Suppressor macrophage treated with lipopolysaccharide for 4 hours (primary cell): ENCODE measurements around the gene MYO7A.
A peak's percentile ranks its signal among the peaks of the same experiment; 100 is the strongest.

Source experiments
- DNase-seq: peaks from one replicate; pipeline ENCODE4 v3.0.0-alpha.2; 2020

The MYO7A gene

GRCh38 chr11:77202941-77203900, 75.2 kb downstream of the MYO7A start:
- no peak for DNase-seq

GRCh38 chr11:77203901-77204753, 76.1 kb downstream of the MYO7A start:
- no peak for DNase-seq

- no peak for DNase-seq
These were observed 76.9 kb downstream of the MYO7A start for GRCh38 chr11:77204754-77205466.

- no peak for DNase-seq
These were observed 77.6 kb downstream of the MYO7A start for GRCh38 chr11:77205467-77206263.

GRCh38 chr11:77206264-77207018, 78.4 kb downstream of the MYO7A start:
- DNase-seq: no peak

GRCh38 chr11:77207019-77207485, 79.0 kb downstream of the MYO7A start:
- no peak for DNase-seq

- DNase-seq: no peak
These were observed 79.7 kb downstream of the MYO7A start for GRCh38 chr11:77207618-77208313.

- DNase-seq: no peak
These were observed 80.5 kb downstream of the MYO7A start for GRCh38 chr11:77208535-77208934.

- DNase-seq: no peak
These were observed 81.6 kb downstream of the MYO7A start for GRCh38 chr11:77209663-77210062.

GRCh38 chr11:77211040-77211451, 83.0 kb downstream of the MYO7A start:
- no peak for DNase-seq

- DNase-seq: no peak
These were observed 83.7 kb downstream of the MYO7A start for GRCh38 chr11:77211594-77212251.

- DNase-seq: no peak
These were observed 84.4 kb downstream of the MYO7A start for GRCh38 chr11:77212314-77213007.

GRCh38 chr11:77213029-77213579, 85.1 kb downstream of the MYO7A start:
- no peak for DNase-seq

GRCh38 chr11:77213589-77214428, 85.8 kb downstream of the MYO7A start:
- DNase-seq: no peak

GRCh38 chr11:77214557-77214956, 86.5 kb downstream of the MYO7A start:
- no peak for DNase-seq

- DNase-seq: no peak
These were observed 87.1 kb downstream of the MYO7A start for GRCh38 chr11:77215106-77215505.

GRCh38 chr11:77217156-77217555, 89.1 kb downstream of the MYO7A start:
- DNase-seq: peak; percentile 8

- no peak for DNase-seq
These were observed 95.8 kb downstream of the MYO7A start for GRCh38 chr11:77223797-77224196.
